Smooth muscle cell (in vitro differentiated cells): ENCODE measurements around the gene KSR2. TPM values are rescaled to one million over a fixed set of nuclear protein-coding genes. Genes with fewer than 3 reads are reported as not detected.

Experiments
- DNase-seq: peaks from one replicate; lab custom pipeline; 2025; ENCODE audit not compliant: unreplicated experiment; lab: John Stamatoyannopoulos, UW
- H2AFZ ChIP-seq: fragments of 200-600 bp; sonication (generic); 2 replicates; pipeline ENCODE4 v1.6.0; 2016; ENCODE audit warnings: antibody characterized with exemption, low read depth, mild to moderate bottlenecking
- H3F3A ChIP-seq: fragments of 200-600 bp; sonication (generic); 2 replicates; pipeline ENCODE4 v1.6.0; 2017; ENCODE audit warnings: antibody characterized with exemption, low read depth
- H3K27ac ChIP-seq: fragments of 200-600 bp; sonication (generic); 2 replicates; pipeline ENCODE4 v1.5.1; 2016; ENCODE audit warnings: low read depth, mild to moderate bottlenecking
- H3K27me3 ChIP-seq: fragments of 200-600 bp; sonication (generic); 2 replicates; pipeline ENCODE4 v1.6.1; 2016; ENCODE audit warnings: low read depth, mild to moderate bottlenecking
- H3K36me3 ChIP-seq: fragments of 200-600 bp; sonication (generic); 2 replicates; pipeline ENCODE4 v1.5.1; 2016; ENCODE audit warnings: low read depth
- H3K4me1 ChIP-seq: fragments of 200-600 bp; sonication (generic); 2 replicates; pipeline ENCODE4 v1.5.1; 2016; ENCODE audit warnings: low read depth
- H3K4me2 ChIP-seq: fragments of 200-600 bp; sonication (generic); 2 replicates; pipeline ENCODE4 v1.6.0; 2016; ENCODE audit warnings: mild to moderate bottlenecking
- H3K4me3 ChIP-seq: fragments of 200-600 bp; sonication (generic); 2 replicates; pipeline ENCODE4 v1.5.1; 2016; ENCODE audit warnings: mild to moderate bottlenecking
- H3K79me2 ChIP-seq: fragments of 200-600 bp; sonication (generic); 2 replicates; pipeline ENCODE4 v1.6.0; 2016; ENCODE audit warnings: low read depth, mild to moderate bottlenecking
- H3K9ac ChIP-seq: fragments of 200-600 bp; sonication (generic); 2 replicates; pipeline ENCODE4 v1.6.0; 2016; ENCODE audit warnings: low read depth
- H3K9me3 ChIP-seq: fragments of 200-600 bp; sonication (generic); replicated peaks from 2 replicates; pipeline ENCODE4 v1.5.1; 2016; ENCODE audit warnings: low read depth
- H4K20me1 ChIP-seq: fragments of 200-600 bp; sonication (generic); 2 replicates; pipeline ENCODE4 v1.6.0; 2016; ENCODE audit warnings: low read depth
- CTCF ChIP-seq: fragments of 200-600 bp; sonication (generic); IDR thresholded peaks from 2 replicates; pipeline ENCODE4 v1.5.1; 2017; ENCODE audit warnings: borderline replicate concordance, mild to moderate bottlenecking, antibody characterized with exemption; ENCODE audit not compliant: insufficient read depth, poor library complexity, severe bottlenecking
- WGBS: methylation state at CpG from one replicate; pipeline ENCODE4 v1.1.7; 2016; ENCODE audit warnings: low lambda C conversion rate; 5-methylcytosine and 5-hydroxymethylcytosine counted together
- polyA plus RNA-seq: library from polyadenylated mRNA; unstranded; fragments of >200 nt; fragmentation: Nextera tagmentation; extraction: Ambion mirVana; gene quantifications from 2 replicates; pipeline ENCODE4 v1.2.1, GENCODE V29; 2016
- total RNA-seq: library from RNA; depleted of rRNA; stranded (reverse); fragments of >200 nt; gene quantifications from 2 replicates; pipeline ENCODE4 v1.2.3, GENCODE V29; 2014

Gene KSR2
- total and polyA plus RNA-seq, 2 experiments from 2014 or later: 0.04 TPM; not detected in 1

GRCh38 chr12:117847371-117847770, 121.4 kb downstream of the KSR2 start:
- Histone ChIP-seq H3K36me3 (no peaks in the 10 kb centered on the region), H3K9ac (no peak overlapping the region), H3K4me3 (no peak overlapping the region), H3K4me1 (no peaks in the 10 kb centered on the region), H3K9me3 (no peaks in the 10 kb centered on the region), H3F3A (no peaks in the 10 kb centered on the region), H4K20me1 (no peaks in the 10 kb centered on the region), H3K27ac (no peak overlapping the region), H3K79me2 (no peaks in the 10 kb centered on the region), H3K27me3 (peaks cover 15% of the 10 kb centered on the region), H2AFZ (no peak overlapping the region), H3K4me2 (no peak overlapping the region)
- WGBS: 69% methylated on average over 5 of the region's 5 CpGs
- DNase-seq: no peak
- no peak for TF ChIP-seq CTCF

- Histone ChIP-seq H3K79me2 (no peaks in the 10 kb centered on the region), H3K4me1 (no peaks in the 10 kb centered on the region), H3K27ac (no peak overlapping the region), H3K27me3 (peaks cover 15% of the 10 kb centered on the region), H3K4me3 (no peak overlapping the region), H3K4me2 (no peak overlapping the region), H3K9me3 (no peaks in the 10 kb centered on the region), H3K36me3 (no peaks in the 10 kb centered on the region), H4K20me1 (no peaks in the 10 kb centered on the region), H2AFZ (no peak overlapping the region), H3F3A (no peaks in the 10 kb centered on the region), H3K9ac (no peak overlapping the region)
- WGBS: 80% methylated on average over 7 of the region's 7 CpGs
- no peak for TF ChIP-seq CTCF
- no peak for DNase-seq
These were observed 123.4 kb downstream of the KSR2 start for GRCh38 chr12:117845271-117845904.

- no peak for DNase-seq
- Histone ChIP-seq H3K9me3 (no peaks in the 10 kb centered on the region), H2AFZ (no peak overlapping the region), H3K36me3 (no peaks in the 10 kb centered on the region), H3K79me2 (no peaks in the 10 kb centered on the region), H3F3A (no peaks in the 10 kb centered on the region), H3K27me3 (peaks cover 17% of the 10 kb centered on the region), H3K4me2 (no peak overlapping the region), H3K4me3 (no peak overlapping the region), H3K4me1 (no peaks in the 10 kb centered on the region), H3K27ac (no peak overlapping the region), H3K9ac (no peak overlapping the region), H4K20me1 (no peaks in the 10 kb centered on the region)
- TF ChIP-seq CTCF: no peak
- 93% methylated on average over 1 of the region's 1 CpG for WGBS
These were observed 124.5 kb downstream of the KSR2 start for GRCh38 chr12:117844114-117844830.
